NOMO-1 (cell line): Measurements from ENCODE around the gene SFXN1.
"Not testable (repeated sequence)": the region's sequence is repeated elsewhere in the genome, so short reads cannot be mapped to it uniquely, and the experiment has no call there.

Experiments used
- DNase-seq, 2 experiments: peaks; one replicate each; lab custom pipeline; 2025; ENCODE audit not compliant: unreplicated experiment in 2 of 2; lab: John Stamatoyannopoulos, UW

SFXN1 gene

GRCh38 chr5:175493260-175493659 is 14.9 kb downstream of the SFXN1 start:
- DNase-seq: no peak

- DNase-seq: no peak
These were observed 15.4 kb downstream of the SFXN1 start for GRCh38 chr5:175493726-175494125.

- no peak for DNase-seq
These were observed 16.2 kb downstream of the SFXN1 start for GRCh38 chr5:175494264-175495183.

GRCh38 chr5:175501759-175502158 is 23.4 kb downstream of the SFXN1 start:
- DNase-seq: no peak

GRCh38 chr5:175507671-175508070 is 29.3 kb downstream of the SFXN1 start:
- DNase-seq: not testable (repeated sequence)

- no peak for DNase-seq
These were observed 30.5 kb downstream of the SFXN1 start for GRCh38 chr5:175508896-175509295.

- DNase-seq: no peak
These were observed 34.9 kb downstream of the SFXN1 start for GRCh38 chr5:175513297-175513696.

- no peak for DNase-seq
These were observed 35.4 kb downstream of the SFXN1 start for GRCh38 chr5:175513726-175514125.

- DNase-seq: no peak
These were observed 38.8 kb downstream of the SFXN1 start for GRCh38 chr5:175516933-175517823.

GRCh38 chr5:175517824-175518450 is 39.6 kb downstream of the SFXN1 start:
- DNase-seq: no peak

- DNase-seq: no peak
These were observed 40.6 kb downstream of the SFXN1 start for GRCh38 chr5:175519006-175519405.

GRCh38 chr5:175520321-175520720 is 42.0 kb downstream of the SFXN1 start:
- DNase-seq: no peak

- no peak for DNase-seq
These were observed 42.5 kb downstream of the SFXN1 start for GRCh38 chr5:175520873-175521272.

GRCh38 chr5:175521313-175521833 is 43.0 kb downstream of the SFXN1 start:
- no peak for DNase-seq

GRCh38 chr5:175523292-175523691 is 44.9 kb downstream of the SFXN1 start:
- no peak for DNase-seq

- no peak for DNase-seq
These were observed 45.9 kb downstream of the SFXN1 start for GRCh38 chr5:175524211-175524610.

GRCh38 chr5:175526691-175527090 is 48.3 kb downstream of the SFXN1 start:
- no peak for DNase-seq

- DNase-seq: no peak
These were observed 53.0 kb downstream of the SFXN1 start for GRCh38 chr5:175531361-175531760.

- DNase-seq: peak; percentile 79 to 85
These were observed 55.9 kb downstream of the SFXN1 start for GRCh38 chr5:175534070-175534932.

GRCh38 chr5:175535331-175535730 is 57.0 kb downstream of the SFXN1 start:
- not testable (repeated sequence) for DNase-seq
